Ectodermal cell (in vitro differentiated cells): ENCODE results near the gene NUDT2. TPM values are rescaled to one million over a fixed set of nuclear protein-coding genes. Genes with fewer than 3 reads are reported as not detected.
"Not testable (repeated sequence)": the region's sequence is repeated elsewhere in the genome, so short reads cannot be mapped to it uniquely, and the experiment has no call there.

Source experiments
- H3K27ac ChIP-seq: 2 replicates; pipeline ENCODE4 v1.7.0; 2013; ENCODE audit warnings: mild to moderate bottlenecking, low read depth, low read length; ENCODE audit not compliant: insufficient read depth, poor library complexity, severe bottlenecking
- H3K27me3 ChIP-seq: 2 replicates; pipeline ENCODE4 v1.7.0; 2013; ENCODE audit warnings: mild to moderate bottlenecking, low read length; ENCODE audit not compliant: insufficient read depth, control insufficient read depth, poor library complexity, severe bottlenecking
- H3K36me3 ChIP-seq: one replicate; pipeline ENCODE4 v1.7.0; 2013; ENCODE audit warnings: low read length; ENCODE audit not compliant: control insufficient read depth, insufficient read depth
- H3K4me1 ChIP-seq: one replicate; pipeline ENCODE4 v1.7.0; 2013; ENCODE audit warnings: low read length; ENCODE audit not compliant: control insufficient read depth, insufficient read depth
- H3K4me3 ChIP-seq: 2 replicates; pipeline ENCODE4 v1.7.0; 2013; ENCODE audit warnings: low read depth, low read length, control low read depth; ENCODE audit not compliant: insufficient read depth
- H3K9me3 ChIP-seq: 2 replicates; pipeline ENCODE4 v1.7.0; 2013; ENCODE audit warnings: mild to moderate bottlenecking, low read length, moderate library complexity; ENCODE audit not compliant: control insufficient read depth
- WGBS, 2 experiments: methylation state at CpG; one replicate each; pipeline ENCODE4 v1.1.7; 2013; ENCODE audit warnings: missing lambda C conversion rate in 2 of 2; 5-methylcytosine and 5-hydroxymethylcytosine counted together
- polyA plus RNA-seq, 4 experiments: library from polyadenylated mRNA; stranded (reverse); fragments of 50-300 nt; gene quantifications; one replicate each; pipeline ENCODE4 v1.2.3, GENCODE V29; 2013

NUDT2 gene
- 25.5 TPM for polyA plus RNA-seq (2013, experiment 1 of 4)
- polyA plus RNA-seq (2013, experiment 2 of 4) = 24.6 TPM
- polyA plus RNA-seq (2013, experiment 3 of 4) = 19.9 TPM
- polyA plus RNA-seq (2013, experiment 4 of 4) = 25.6 TPM

DNA sequence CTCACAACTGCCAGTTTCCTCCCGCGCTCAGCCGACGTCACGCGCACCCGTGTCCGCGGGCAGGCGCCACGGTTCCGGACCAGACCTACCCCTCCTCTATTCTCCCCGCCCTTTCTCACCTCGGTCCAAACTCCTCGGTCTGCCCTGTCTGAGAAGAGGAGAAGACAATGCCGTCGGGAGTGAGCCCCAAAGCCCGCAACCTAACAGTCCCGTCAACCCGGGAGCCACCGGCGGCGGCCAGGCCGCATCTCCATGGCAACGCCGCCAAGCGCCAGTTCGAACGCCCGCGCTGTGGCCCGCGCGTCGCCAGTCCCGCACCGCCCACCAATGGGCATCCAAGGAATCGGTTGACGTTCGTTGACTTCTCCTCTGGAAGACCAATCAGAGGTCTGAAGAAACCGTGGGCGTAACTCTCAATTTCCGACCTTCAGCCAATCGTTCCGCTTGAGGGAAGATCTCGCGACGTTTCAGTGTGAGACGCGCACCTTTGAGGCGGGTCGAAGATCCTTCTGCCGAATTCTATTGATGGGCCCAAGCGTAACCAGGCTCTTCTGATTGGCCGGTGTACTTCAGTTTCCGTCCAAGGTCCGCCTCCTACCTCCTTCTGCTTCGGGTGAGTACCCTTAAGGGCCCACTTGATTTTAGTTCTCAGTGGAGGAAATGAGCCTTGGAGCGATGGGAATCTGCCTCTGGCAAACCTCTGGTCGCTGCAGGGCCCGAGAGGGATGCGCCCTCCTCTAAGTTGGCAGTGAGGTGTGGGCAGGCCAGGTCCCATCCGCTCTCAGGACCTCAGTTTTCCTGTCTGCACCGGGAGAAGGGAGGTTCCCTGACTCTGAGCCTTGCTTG, at the start of gene NUDT2, which contains the start of gene KIF24:
TSS of gene NUDT2 (plus strand) at position 583 of the 846 bp plus-strand sequence. CDS start 9,471 bp downstream, outside the sequence.
TSS of gene KIF24 (minus strand) at position 282 of the 846 bp plus-strand sequence. CDS start 17,922 bp downstream, outside the sequence.
- peak within 1 kb of the TSS; percentile 86 for H3K27ac ChIP-seq

DNA sequence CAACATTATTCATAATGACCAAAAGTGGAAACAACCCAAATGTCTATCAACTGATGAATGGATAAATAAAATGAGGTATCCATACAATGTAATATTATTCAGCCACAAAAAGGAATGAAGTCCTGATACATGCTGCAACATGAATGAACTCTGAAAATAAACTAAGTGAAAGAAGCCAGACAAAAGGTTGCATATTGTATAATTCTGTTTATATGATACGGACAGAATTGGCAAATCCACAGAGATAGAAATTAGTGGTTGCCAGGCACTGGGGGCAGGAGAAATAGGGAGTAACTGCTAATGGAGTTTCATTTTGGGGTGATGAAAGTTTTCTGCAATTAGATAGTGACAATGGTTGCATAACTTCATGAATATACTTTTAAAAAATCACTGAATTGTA, 47.3 kb upstream of the NUDT2 start:
- Histone ChIP-seq H3K4me1 (no peaks in the 10 kb centered on the region), H3K27ac (no peak overlapping the region), H3K36me3 (no peaks in the 10 kb centered on the region), H3K27me3 (no peaks in the 10 kb centered on the region), H3K4me3 (no peak overlapping the region), H3K9me3 (no peaks in the 10 kb centered on the region)
- 93 to 100% methylated on average over 1 of the region's 1 CpG for WGBS, 2 experiments

More for the DNA sequence above, at the start of gene NUDT2, which contains the start of gene KIF24:
- no peaks in the 10 kb centered on the region for H3K36me3 ChIP-seq
- 0% methylated on average over 64 of the region's 64 CpGs for WGBS, 2 experiments
- H3K4me3 ChIP-seq = peak within 1 kb of the TSS; percentile 92
- H3K9me3 ChIP-seq = no peaks in the 10 kb centered on the region
- no peaks in the 10 kb centered on the region for H3K27me3 ChIP-seq
- H3K4me1 ChIP-seq = peaks cover 5% of the 10 kb centered on the region

DNA sequence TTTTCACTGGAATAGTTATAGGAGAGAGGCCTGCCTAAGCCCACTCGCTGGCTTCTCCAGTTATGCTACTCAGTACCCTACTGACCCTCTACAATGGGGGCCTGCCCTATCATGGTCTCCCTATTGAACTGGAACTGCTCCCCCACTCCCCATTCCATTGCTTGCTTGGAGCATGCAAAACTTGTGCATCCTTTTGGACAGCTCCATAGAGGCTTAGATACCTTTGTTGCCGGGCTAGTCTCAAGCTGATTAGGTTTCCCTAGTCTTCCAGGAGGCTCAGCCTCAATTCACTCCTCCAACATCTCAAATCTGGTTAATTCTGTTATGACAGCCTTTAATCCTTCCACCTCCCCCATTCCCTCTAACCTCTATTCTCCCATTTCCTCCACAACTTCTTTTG, 40.2 kb upstream of the NUDT2 start:
- Histone ChIP-seq H3K4me1 (no peaks in the 10 kb centered on the region), H3K9me3 (no peaks in the 10 kb centered on the region), H3K4me3 (no peak overlapping the region), H3K27ac (no peak overlapping the region), H3K36me3 (no peaks in the 10 kb centered on the region), H3K27me3 (no peaks in the 10 kb centered on the region)
- 82 to 88% methylated on average over 2 of the region's 2 CpGs for WGBS, 2 experiments

DNA sequence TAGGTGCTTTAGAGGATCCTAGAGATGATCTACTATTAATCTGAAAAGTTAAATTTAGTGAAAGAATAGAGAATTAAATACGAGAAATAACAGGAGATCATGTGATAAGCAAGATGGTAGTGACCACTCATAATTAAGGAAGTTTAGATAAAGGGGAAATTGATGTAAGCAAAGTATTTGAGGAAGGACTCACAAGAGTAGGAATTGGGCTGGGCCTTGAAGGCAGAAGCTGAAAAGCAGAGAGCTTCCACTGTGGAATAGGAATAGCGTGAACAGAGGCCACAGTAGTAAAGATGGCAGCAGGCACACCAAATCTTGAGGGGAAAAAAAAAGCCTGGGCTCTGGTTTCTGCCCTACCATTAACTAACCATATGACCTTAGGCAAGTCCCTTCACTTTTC, 38.3 kb upstream of the NUDT2 start:
- Histone ChIP-seq H3K36me3 (no peaks in the 10 kb centered on the region), H3K27ac (no peak overlapping the region), H3K27me3 (no peaks in the 10 kb centered on the region), H3K4me3 (no peak overlapping the region), H3K4me1 (no peaks in the 10 kb centered on the region), H3K9me3 (no peaks in the 10 kb centered on the region)
- WGBS, 2 experiments = 94 to 100% methylated on average over 2 of the region's 2 CpGs

DNA sequence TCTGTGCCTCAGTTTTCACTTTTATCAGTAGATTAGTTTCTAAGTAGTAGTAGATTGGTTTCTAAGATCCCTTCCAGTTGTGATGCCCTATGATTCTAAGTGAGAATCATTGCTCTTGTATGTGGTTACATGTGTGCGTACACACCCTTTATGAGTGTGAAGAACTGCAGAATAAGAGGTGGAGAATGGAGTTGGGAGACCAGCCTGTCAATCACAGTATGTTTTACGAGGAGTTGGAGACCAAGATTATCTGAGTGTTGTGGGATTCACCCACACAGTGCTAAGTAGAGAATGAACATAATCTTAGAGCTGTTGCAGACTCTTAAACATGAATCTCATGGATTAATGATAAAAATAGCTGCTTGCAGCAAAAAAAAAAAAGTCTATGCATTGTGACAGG, 37.9 kb upstream of the NUDT2 start:
- H3K4me3 ChIP-seq = no peak overlapping the region
- no peaks in the 10 kb centered on the region for H3K27me3 ChIP-seq
- no peak overlapping the region for H3K27ac ChIP-seq
- no peaks in the 10 kb centered on the region for H3K4me1 ChIP-seq
- H3K9me3 ChIP-seq = no peaks in the 10 kb centered on the region
- WGBS, 2 experiments = 96 to 100% methylated on average over 2 of the region's 2 CpGs
- H3K36me3 ChIP-seq = no peaks in the 10 kb centered on the region

DNA sequence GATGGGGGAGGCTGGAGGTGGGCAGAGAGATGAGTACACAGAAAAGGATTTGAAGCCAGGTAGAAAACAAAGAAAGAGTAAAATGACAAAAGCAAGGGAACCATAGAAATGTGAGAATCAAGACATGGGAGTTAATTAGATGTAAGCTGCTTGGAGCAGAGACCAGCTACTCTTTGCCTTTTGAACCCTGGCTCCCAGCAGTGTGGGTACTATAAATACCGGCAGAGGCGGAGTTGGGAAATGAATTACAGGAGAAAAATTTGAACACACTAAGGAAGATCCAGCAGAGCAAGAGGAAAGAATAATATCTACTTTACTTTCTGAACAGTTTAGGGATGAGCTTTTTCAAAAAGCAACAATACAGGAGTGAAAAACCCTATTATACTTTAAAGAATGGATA, 36.8 kb upstream of the NUDT2 start:
- Histone ChIP-seq H3K27ac (no peak overlapping the region), H3K4me3 (no peak overlapping the region), H3K4me1 (no peaks in the 10 kb centered on the region), H3K27me3 (no peaks in the 10 kb centered on the region), H3K36me3 (no peaks in the 10 kb centered on the region), H3K9me3 (no peaks in the 10 kb centered on the region)
- WGBS, 2 experiments = 59 to 78% methylated on average over 2 of the region's 2 CpGs

DNA sequence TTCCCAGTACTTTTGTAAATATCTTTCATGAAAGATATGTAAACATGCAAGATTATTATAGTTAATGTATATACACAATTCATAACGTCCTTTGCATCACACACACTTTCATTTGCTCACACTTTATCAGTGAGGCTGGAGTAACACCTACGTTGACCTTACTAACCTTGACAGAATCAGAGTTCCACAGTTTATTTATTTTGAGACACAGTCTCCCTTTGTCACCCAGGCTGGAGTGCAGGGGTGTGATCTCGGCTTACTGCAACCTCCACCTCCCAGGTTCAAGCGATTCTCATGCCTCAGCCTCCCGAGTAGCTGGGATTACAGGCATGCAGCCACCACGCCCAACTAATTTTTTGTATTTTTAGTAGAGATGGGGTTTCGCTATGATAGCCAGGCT, 28.3 kb upstream of the NUDT2 start:
- 90 to 92% methylated on average over 7 of the region's 7 CpGs for WGBS, 2 experiments
- not testable (repeated sequence) for H3K27ac ChIP-seq, H3K27me3 ChIP-seq, H3K36me3 ChIP-seq, H3K4me3 ChIP-seq, H3K9me3 ChIP-seq, H3K4me1 ChIP-seq

DNA sequence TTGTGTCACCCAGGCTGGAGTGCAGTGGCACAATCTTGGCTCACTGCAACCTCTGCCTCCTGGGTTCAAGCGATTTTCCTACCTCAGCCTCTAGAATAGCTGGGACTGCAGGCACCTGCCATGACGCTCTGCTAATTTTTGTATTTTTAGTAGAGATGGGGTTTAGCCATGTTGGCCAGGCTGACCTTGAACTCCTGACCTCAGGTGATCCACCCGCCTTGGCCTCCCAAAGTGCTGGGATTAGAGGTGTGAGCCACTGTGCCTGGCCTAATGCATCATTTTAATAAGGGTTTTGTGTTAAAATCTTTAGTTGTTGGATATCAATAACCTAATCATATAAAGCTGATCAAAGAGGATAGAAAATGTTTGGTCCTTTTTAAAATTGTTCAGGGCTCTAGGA, 21.1 kb upstream of the NUDT2 start:
- H3K9me3 ChIP-seq, H3K4me1 ChIP-seq, H3K36me3 ChIP-seq, H3K27me3 ChIP-seq, H3K4me3 ChIP-seq, H3K27ac ChIP-seq: not testable (repeated sequence)
- 94% methylated on average over 3 of the region's 3 CpGs for WGBS, 2 experiments

DNA sequence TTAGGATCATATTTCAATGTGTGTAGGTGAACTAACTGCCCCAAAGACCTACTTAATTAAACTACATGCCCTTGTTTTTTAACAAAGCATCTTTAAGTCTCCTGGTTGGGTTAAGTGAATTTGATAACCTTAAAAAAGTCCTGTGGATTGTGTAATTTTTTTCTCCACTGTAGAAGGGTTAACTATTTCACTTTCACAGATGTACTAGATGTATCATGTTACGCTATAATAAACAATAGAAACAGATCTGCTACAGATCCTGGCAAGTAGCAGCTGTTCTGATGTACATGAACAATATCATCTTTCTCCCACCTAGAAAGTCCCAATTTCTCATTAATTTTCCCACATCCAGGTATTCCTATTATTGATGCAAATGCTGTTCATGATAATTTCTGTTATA, 19.2 kb upstream of the NUDT2 start:
- H3K4me1 ChIP-seq = no peaks in the 10 kb centered on the region
- 95 to 100% methylated on average over 1 of the region's 1 CpG for WGBS, 2 experiments
- H3K4me3 ChIP-seq = no peak overlapping the region
- no peaks in the 10 kb centered on the region for H3K27me3 ChIP-seq
- H3K36me3 ChIP-seq = no peaks in the 10 kb centered on the region
- no peaks in the 10 kb centered on the region for H3K9me3 ChIP-seq
- no peak overlapping the region for H3K27ac ChIP-seq

DNA sequence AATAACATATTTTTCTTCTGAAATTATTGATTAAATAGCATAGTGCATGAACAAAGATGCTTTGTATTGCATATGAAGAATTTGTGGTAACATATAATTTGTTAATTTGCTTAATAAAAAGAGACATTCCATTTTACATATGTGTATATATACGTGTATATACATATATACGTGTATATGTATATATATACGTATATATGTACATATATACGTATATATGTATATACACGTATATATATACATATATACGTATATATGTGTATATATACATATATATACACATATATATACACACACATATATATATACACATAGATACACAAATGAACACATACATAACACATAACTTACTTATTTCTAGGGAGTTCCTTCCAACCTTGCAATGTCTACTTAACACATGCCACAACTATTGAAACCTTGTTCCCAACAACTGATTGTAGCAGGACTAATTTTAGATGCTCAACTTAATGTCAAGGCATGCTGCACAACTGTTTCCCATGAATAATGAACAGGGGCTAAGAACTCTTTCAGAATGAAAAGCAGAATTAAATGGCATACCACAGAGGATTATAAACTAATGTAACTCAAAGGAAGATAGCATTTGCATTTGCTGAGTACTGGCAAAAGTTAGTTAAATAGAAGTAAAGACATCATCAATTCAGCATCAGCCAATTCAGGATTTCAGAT, 17.7 kb upstream of the NUDT2 start:
- Histone ChIP-seq H3K9me3 (no peaks in the 10 kb centered on the region), H3K27ac (no peak overlapping the region), H3K4me3 (no peak overlapping the region), H3K36me3 (no peaks in the 10 kb centered on the region), H3K27me3 (no peaks in the 10 kb centered on the region), H3K4me1 (no peaks in the 10 kb centered on the region)
- no CpG with 5 or more reads among the region's 6 CpGs for WGBS, 2 experiments
